WTC11 (cell line): ENCODE data around the gene CYB561A3. TPM values are rescaled to one million over a fixed set of nuclear protein-coding genes. Genes with fewer than 3 reads are reported as not detected.

ENCODE experiments used
- ATAC-seq: fragments of 200-7000 bp; cut with Tn5 transposase; 2 replicates; pipeline ENCODE4 v1.10.0; 2021; ENCODE audit warnings: mild to moderate bottlenecking, moderate library complexity
- CTCF ChIA-PET: fragments of 300-600 bp; sonication (Branson Sonifier 250); formaldehyde crosslinking; loops from one replicate; lab custom pipeline; 2021; ENCODE audit warnings: antibody characterized with exemption; lab: Charles Lee
- POLR2A ChIA-PET: fragments of 350-600 bp; sonication (Branson Sonifier 250); formaldehyde crosslinking; loops from one replicate; lab custom pipeline; 2021; ENCODE audit warnings: antibody characterized with exemption; lab: Charles Lee
- DNase-seq: peaks from one replicate; pipeline ENCODE4 v3.0.0; 2021; ENCODE audit warnings: low spot score
- H3K27ac Mint-ChIP-seq: 2 replicates; pipeline ENCODE4 v1.8.0; 2021; ENCODE audit warnings: mixed read lengths
- H3K27me3 Mint-ChIP-seq: 2 replicates; pipeline ENCODE4 v1.8.0; 2021; ENCODE audit warnings: low read depth, mild to moderate bottlenecking, moderate library complexity, mixed read lengths
- H3K36me3 Mint-ChIP-seq: 2 replicates; pipeline ENCODE4 v1.8.0; 2021; ENCODE audit warnings: mixed read lengths
- H3K4me1 Mint-ChIP-seq: 2 replicates; pipeline ENCODE4 v1.8.0; 2022; ENCODE audit warnings: mixed read lengths
- H3K4me3 Mint-ChIP-seq: 2 replicates; pipeline ENCODE4 v1.8.0; 2021; ENCODE audit warnings: mild to moderate bottlenecking, moderate library complexity, mixed read lengths
- H3K9me3 Mint-ChIP-seq: 2 replicates; pipeline ENCODE4 v1.8.0; 2021; ENCODE audit warnings: mixed read lengths
- ATF1 ChIP-seq: sonication (generic); formaldehyde crosslinking; IDR thresholded peaks from 2 replicates; pipeline ENCODE4 v1.8.1; 2023; ENCODE audit warnings: mild to moderate bottlenecking, moderate library complexity, missing genetic modification reagents
- CDX4 ChIP-seq: fragments of 250-450 bp; sonication (Bioruptor Pico); IDR thresholded peaks from 2 replicates; pipeline ENCODE4 v1.9.0; 2021; ENCODE audit warnings: moderate library complexity, mild to moderate bottlenecking, inconsistent platforms, borderline replicate concordance
- CREB1 ChIP-seq: sonication (generic); formaldehyde crosslinking; IDR thresholded peaks from 2 replicates; pipeline ENCODE4 v1.8.0; 2023; ENCODE audit warnings: mild to moderate bottlenecking, missing genetic modification reagents
- EMX1 ChIP-seq: fragments of 250-450 bp; sonication (Bioruptor Pico); IDR thresholded peaks from 2 replicates; pipeline ENCODE4 v1.8.0; 2021; ENCODE audit warnings: mild to moderate bottlenecking
- ERG ChIP-seq: fragments of 250-450 bp; sonication (Bioruptor Pico); IDR thresholded peaks from 2 replicates; pipeline ENCODE4 v1.8.0; 2021; ENCODE audit warnings: mild to moderate bottlenecking
- ETV6 ChIP-seq: sonication (generic); formaldehyde crosslinking; IDR thresholded peaks from 2 replicates; pipeline ENCODE4 v1.8.1; 2022; ENCODE audit warnings: mild to moderate bottlenecking, missing genetic modification reagents
- GRHL2 ChIP-seq: fragments of 250-450 bp; sonication (Bioruptor Pico); IDR thresholded peaks from 2 replicates; pipeline ENCODE4 v1.8.0; 2022; ENCODE audit warnings: mild to moderate bottlenecking, moderate library complexity; ENCODE audit not compliant: insufficient replicate concordance, severe bottlenecking
- MYBL2 ChIP-seq: sonication (generic); formaldehyde crosslinking; IDR thresholded peaks from 2 replicates; pipeline ENCODE4 v1.8.1; 2023; ENCODE audit warnings: mild to moderate bottlenecking, moderate library complexity, missing genetic modification reagents
- NFE2L1 ChIP-seq: sonication (generic); formaldehyde crosslinking; IDR thresholded peaks from 2 replicates; pipeline ENCODE4 v1.8.1; 2023; ENCODE audit warnings: missing genetic modification reagents
- NFYB ChIP-seq: sonication (generic); formaldehyde crosslinking; conservative IDR thresholded peaks from 2 replicates; pipeline ENCODE4 v1.8.0; 2022; ENCODE audit warnings: low read depth, missing genetic modification reagents
- SMAD3 ChIP-seq: sonication (generic); formaldehyde crosslinking; IDR thresholded peaks from 2 replicates; pipeline ENCODE4 v1.8.0; 2022; ENCODE audit warnings: missing genetic modification reagents, mild to moderate bottlenecking, borderline replicate concordance
- SP1 ChIP-seq: sonication (generic); formaldehyde crosslinking; conservative IDR thresholded peaks from 2 replicates; pipeline ENCODE4 v1.8.1; 2022; ENCODE audit warnings: missing genetic modification reagents
- TEAD1 ChIP-seq: sonication (generic); formaldehyde crosslinking; IDR thresholded peaks from 2 replicates; pipeline ENCODE4 v1.8.0; 2022; ENCODE audit warnings: mild to moderate bottlenecking, missing genetic modification reagents
- USF1 ChIP-seq: sonication (generic); formaldehyde crosslinking; IDR thresholded peaks from 2 replicates; pipeline ENCODE4 v1.8.0; 2022; ENCODE audit warnings: mild to moderate bottlenecking, missing genetic modification reagents
- ZNF416 ChIP-seq: fragments of 250-450 bp; sonication (Bioruptor Pico); IDR thresholded peaks from 2 replicates; pipeline ENCODE4 v1.9.0; 2021; ENCODE audit warnings: mild to moderate bottlenecking, inconsistent platforms
- total RNA-seq: library from RNA; stranded (reverse); gene quantifications from 3 replicates; pipeline ENCODE4 v1.2.3, GENCODE V29; 2021
- TF ChIP-seq, protein P1 (sequence below): sonication (generic); formaldehyde crosslinking; IDR thresholded peaks from 2 replicates; pipeline ENCODE4 v1.8.1; 2023; ENCODE audit warnings: mild to moderate bottlenecking, missing genetic modification reagents
- TF ChIP-seq, protein P2 (sequence below): fragments of 250-450 bp; sonication (Bioruptor Pico); IDR thresholded peaks from 2 replicates; pipeline ENCODE4 v1.9.0; 2021; ENCODE audit warnings: mild to moderate bottlenecking
- TF ChIP-seq, protein P3 (sequence below): sonication (generic); formaldehyde crosslinking; IDR thresholded peaks from 2 replicates; pipeline ENCODE4 v1.8.0; 2023; ENCODE audit warnings: mild to moderate bottlenecking, missing genetic modification reagents
- TF ChIP-seq, protein P4 (sequence below): sonication (generic); formaldehyde crosslinking; conservative IDR thresholded peaks from 2 replicates; pipeline ENCODE4 v1.8.1; 2022; ENCODE audit warnings: mild to moderate bottlenecking, missing genetic modification reagents

The CYB561A3 gene
- total RNA-seq, 1 experiment from 2014 or later: 38.8 TPM

DNA sequence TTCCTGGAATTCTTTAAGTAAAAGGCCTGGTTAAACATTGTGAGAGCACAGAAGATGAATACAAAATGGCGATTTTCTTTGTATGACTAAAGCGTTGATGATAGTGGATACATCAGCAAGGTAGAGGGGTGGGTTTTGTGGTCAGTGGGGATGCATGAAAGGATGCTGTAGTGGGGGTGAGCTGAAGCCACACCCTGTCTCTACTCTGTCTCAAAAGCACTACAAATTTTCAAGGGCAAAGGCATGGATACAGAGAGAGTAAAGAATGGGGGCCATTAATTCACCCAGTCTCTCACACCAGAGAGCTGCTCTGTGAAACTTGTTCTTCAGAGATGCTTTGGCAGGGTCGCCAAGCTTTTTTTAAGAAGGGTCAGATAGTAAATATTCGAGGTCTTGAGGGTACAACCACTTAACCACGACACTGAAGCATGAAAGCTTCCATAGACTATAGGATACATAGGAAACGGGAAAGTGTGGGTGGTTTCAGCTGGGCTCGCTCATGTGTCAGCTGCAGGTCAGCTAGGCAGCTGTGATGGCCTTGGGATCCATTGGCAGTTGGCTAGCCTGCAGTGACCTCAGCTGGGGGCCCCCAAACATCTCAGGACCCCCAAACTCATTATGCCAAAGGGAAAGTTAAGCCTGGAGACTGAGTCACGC is 8.8 kb upstream of the CYB561A3 start:
- POLR2A ChIA-PET: interaction anchor here (0.8 kb wide), 1 partner anchor 9 kb away, joined by 3 read pairs; the partner anchor contains the start of genes CYB561A3 and TMEM138
- H3K4me3 Mint-ChIP-seq: no peak overlapping the region
- H3K36me3 Mint-ChIP-seq: peaks cover 87% of the 10 kb centered on the region
- no peaks in the 10 kb centered on the region for H3K27me3 Mint-ChIP-seq
- no peak overlapping the region for H3K27ac Mint-ChIP-seq
- no peak for TF ChIP-seq ERG (CRISPR knock-in tag)
- TF ChIP-seq, protein P1, sequence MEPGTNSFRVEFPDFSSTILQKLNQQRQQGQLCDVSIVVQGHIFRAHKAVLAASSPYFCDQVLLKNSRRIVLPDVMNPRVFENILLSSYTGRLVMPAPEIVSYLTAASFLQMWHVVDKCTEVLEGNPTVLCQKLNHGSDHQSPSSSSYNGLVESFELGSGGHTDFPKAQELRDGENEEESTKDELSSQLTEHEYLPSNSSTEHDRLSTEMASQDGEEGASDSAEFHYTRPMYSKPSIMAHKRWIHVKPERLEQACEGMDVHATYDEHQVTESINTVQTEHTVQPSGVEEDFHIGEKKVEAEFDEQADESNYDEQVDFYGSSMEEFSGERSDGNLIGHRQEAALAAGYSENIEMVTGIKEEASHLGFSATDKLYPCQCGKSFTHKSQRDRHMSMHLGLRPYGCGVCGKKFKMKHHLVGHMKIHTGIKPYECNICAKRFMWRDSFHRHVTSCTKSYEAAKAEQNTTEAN (CRISPR knock-in tag): no peak
- TF ChIP-seq NFE2L1 (CRISPR knock-in tag): no peak
- no peak for TF ChIP-seq EMX1
- TF ChIP-seq, protein P2, sequence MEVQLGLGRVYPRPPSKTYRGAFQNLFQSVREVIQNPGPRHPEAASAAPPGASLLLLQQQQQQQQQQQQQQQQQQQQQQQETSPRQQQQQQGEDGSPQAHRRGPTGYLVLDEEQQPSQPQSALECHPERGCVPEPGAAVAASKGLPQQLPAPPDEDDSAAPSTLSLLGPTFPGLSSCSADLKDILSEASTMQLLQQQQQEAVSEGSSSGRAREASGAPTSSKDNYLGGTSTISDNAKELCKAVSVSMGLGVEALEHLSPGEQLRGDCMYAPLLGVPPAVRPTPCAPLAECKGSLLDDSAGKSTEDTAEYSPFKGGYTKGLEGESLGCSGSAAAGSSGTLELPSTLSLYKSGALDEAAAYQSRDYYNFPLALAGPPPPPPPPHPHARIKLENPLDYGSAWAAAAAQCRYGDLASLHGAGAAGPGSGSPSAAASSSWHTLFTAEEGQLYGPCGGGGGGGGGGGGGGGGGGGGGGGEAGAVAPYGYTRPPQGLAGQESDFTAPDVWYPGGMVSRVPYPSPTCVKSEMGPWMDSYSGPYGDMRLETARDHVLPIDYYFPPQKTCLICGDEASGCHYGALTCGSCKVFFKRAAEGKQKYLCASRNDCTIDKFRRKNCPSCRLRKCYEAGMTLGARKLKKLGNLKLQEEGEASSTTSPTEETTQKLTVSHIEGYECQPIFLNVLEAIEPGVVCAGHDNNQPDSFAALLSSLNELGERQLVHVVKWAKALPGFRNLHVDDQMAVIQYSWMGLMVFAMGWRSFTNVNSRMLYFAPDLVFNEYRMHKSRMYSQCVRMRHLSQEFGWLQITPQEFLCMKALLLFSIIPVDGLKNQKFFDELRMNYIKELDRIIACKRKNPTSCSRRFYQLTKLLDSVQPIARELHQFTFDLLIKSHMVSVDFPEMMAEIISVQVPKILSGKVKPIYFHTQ (CRISPR knock-in tag): no peak
- no peak for TF ChIP-seq TEAD1 (CRISPR knock-in tag)
- no peak for TF ChIP-seq GRHL2 (CRISPR knock-in tag)
- no peak for TF ChIP-seq USF1 (CRISPR knock-in tag)
- no peak for TF ChIP-seq MYBL2
- no peak for TF ChIP-seq CREB1 (CRISPR knock-in tag)
- TF ChIP-seq ATF1 (CRISPR knock-in tag): no peak
- TF ChIP-seq, protein P3, sequence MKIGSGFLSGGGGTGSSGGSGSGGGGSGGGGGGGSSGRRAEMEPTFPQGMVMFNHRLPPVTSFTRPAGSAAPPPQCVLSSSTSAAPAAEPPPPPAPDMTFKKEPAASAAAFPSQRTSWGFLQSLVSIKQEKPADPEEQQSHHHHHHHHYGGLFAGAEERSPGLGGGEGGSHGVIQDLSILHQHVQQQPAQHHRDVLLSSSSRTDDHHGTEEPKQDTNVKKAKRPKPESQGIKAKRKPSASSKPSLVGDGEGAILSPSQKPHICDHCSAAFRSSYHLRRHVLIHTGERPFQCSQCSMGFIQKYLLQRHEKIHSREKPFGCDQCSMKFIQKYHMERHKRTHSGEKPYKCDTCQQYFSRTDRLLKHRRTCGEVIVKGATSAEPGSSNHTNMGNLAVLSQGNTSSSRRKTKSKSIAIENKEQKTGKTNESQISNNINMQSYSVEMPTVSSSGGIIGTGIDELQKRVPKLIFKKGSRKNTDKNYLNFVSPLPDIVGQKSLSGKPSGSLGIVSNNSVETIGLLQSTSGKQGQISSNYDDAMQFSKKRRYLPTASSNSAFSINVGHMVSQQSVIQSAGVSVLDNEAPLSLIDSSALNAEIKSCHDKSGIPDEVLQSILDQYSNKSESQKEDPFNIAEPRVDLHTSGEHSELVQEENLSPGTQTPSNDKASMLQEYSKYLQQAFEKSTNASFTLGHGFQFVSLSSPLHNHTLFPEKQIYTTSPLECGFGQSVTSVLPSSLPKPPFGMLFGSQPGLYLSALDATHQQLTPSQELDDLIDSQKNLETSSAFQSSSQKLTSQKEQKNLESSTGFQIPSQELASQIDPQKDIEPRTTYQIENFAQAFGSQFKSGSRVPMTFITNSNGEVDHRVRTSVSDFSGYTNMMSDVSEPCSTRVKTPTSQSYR (CRISPR knock-in tag): no peak
- TF ChIP-seq SMAD3 (CRISPR knock-in tag): no peak
- TF ChIP-seq, protein P4, sequence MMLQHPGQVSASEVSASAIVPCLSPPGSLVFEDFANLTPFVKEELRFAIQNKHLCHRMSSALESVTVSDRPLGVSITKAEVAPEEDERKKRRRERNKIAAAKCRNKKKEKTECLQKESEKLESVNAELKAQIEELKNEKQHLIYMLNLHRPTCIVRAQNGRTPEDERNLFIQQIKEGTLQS (CRISPR knock-in tag): no peak
- TF ChIP-seq SP1 (CRISPR knock-in tag): no peak
- TF ChIP-seq ETV6 (CRISPR knock-in tag): no peak
- TF ChIP-seq ZNF416 (CRISPR knock-in tag): no peak
- TF ChIP-seq NFYB (CRISPR knock-in tag): no peak
- TF ChIP-seq CDX4: no peak
- TF ChIP-seq, all 79 proteins: peak for 0
- no peaks in the 10 kb centered on the region for H3K4me1 Mint-ChIP-seq
- CTCF ChIA-PET: interaction anchor here (1.1 kb wide), 1 partner anchor 65 kb away, joined by 3 read pairs; no protein-coding TSS in a partner anchor
- no peak for DNase-seq
- H3K9me3 Mint-ChIP-seq: peaks cover 17% of the 10 kb centered on the region
- no peak for ATAC-seq
